Measurements from ENCODE around the gene CARNS1.
A peak's percentile ranks its signal among the peaks of the same experiment; 100 is the strongest.

CARNS1 gene

GRCh38 chr11:67375320-67376055, 40.0 kb upstream of the CARNS1 start:
- DNase-seq (ENCODE audit: low read depth) = no peak

DNA sequence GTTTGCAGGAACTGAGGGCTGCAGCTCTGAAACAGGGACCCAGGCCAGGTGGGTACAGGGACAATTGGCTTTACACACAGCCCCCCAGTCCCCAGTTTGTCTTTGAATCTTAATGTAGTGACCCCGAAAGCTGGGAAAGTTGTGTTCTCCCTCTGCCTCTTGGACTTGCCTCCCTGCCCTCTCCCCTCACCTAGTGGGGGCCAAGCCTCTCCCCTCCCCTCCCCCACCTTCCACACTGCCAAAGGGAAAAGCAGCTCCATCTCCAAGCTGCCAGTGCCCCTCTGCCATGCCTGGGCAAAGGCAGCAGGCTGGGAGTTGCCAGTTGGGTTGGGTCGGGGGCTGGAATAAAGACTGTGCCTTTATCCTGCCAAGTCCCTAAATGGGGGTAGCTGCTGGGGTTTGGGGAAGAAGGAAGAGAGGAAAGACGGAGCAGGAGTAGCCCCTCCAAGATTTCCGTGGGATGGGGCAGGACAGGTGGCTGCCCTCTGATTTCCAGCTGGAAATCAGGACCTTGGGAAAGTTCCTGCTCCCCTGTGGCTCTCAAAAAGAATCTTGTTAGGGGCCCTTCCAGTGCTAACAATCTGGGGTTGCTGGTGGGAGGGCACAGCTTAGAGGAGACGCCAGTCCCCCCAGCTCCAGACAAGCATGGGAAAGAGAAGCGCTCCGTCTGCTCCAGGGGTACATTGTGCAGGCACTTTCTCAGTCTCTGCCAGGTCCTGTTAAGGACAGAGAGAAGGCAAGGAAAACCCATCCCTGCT, 39.2 kb upstream of the CARNS1 start:
- no peak for DNase-seq (ENCODE audit: low read depth)

- no peak for DNase-seq (ENCODE audit: low read depth)
Measured at GRCh38 chr11:67376873-67377808, 38.3 kb upstream of the CARNS1 start.

GRCh38 chr11:67378544-67378943, 36.9 kb upstream of the CARNS1 start:
- no peak for DNase-seq (ENCODE audit: low read depth)

DNA sequence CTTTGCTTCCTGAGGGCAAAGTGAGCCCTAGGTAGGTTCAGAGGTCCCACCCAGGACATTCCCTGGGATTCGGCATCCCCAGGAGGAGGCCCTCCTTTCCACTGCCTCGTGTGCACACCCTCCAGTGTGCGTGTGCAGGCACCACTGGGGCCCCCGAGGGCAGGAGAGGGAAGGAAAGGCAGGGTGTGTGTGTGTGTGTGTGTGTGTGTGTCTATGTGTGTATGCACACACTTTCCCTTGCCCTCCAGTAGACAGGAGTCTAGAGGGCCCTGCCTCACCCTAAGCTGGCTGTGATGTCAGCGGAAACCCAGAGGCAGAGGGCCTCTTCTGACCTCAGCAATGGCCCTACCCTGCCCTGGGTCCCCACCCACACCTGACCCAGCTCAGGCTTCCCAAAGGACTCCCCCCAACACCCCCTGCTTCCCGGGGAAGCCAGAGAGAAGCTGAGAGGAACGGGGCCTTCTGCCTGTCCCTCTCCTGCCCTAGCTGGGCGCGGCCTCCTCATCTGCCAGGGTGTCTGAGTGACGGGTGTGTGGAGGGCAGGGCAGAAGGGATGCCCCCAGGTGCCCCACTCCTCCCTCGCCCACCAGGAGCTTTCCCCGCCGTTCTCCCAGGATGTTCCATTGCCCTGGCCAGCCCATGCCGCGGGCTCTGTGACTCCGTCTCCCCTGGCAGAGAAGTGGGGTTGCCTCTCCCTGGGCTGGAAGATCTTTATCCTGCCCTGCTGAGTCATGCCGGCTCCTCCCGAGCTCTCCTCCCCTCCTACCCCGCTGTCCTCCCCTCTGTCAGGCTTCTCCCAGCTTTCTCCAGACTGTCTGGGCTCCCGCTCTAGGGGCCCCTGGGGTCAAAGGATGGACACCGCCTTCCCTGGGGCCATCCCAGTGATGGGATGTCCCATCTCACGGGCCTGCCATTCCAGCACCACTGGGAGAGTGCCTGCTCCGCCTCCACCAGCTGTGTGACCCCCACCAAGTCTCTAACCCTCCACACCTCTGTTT, 36.1 kb upstream of the CARNS1 start:
- DNase-seq (ENCODE audit: low read depth) = no peak

DNA sequence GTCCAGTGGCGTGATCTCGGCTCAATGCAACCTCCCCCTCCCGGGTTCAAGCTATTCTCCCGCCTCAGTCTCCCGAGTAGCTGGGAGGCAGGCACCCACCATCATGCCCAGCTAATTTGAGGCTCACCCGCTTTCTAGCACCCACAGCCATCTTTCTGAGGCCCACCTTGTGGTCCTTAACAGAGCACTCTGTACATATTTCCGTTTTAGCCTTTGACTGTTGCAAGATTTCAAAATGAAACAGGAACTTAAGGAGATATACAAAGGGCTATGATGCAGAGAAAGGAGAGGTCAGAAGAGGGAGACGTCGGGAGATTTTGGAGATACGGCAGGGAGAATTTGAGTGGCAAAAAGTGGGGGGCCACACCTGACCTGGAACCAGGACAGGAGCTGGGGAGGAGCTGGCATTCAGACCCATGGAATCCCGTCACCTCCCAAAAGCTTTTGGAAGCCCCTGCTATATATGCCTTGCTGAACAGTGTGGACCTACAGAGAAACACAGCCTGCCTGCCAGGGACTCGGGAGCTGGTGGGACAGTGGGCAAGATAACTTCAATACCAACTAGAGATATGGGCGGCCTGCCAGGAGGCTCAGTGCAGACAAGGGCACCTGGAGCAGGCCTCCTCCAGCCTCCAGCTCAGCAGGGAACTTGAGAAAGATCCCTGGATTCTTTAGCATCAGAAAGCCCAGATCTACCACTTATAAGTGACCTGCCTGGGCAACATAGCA, 34.1 kb upstream of the CARNS1 start:
- DNase-seq (ENCODE audit: low read depth) = no peak

GRCh38 chr11:67382276-67383136, 33.0 kb upstream of the CARNS1 start:
- no peak for DNase-seq (ENCODE audit: low read depth)

- DNase-seq (ENCODE audit: low read depth) = no peak
Measured at GRCh38 chr11:67384851-67385366, 30.6 kb upstream of the CARNS1 start.

- DNase-seq (ENCODE audit: low read depth) = no peak
Measured at GRCh38 chr11:67387069-67387468, 28.4 kb upstream of the CARNS1 start.

DNA sequence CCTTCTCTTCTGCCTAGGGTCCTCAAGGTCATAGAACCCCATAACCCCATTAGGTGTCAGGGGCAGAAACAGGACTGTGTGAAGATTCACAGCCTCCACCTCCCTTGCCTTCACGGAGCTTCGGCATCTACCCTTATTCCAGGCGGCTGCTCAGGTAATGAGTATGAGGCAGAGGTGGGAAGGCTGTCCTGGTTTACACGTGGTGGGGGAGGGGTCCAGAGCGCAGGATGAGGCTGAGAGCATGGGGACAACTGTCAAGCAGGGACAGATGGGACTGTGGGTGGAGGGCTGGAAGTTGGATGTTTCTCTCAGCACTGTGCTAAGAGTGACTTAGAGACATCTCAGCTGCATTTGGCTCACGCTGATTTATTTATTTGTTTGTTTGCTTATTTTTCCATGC, 28.0 kb upstream of the CARNS1 start:
- no peak for DNase-seq (ENCODE audit: low read depth)

- no peak for DNase-seq (ENCODE audit: low read depth)
Measured at GRCh38 chr11:67389477-67389876, 26.0 kb upstream of the CARNS1 start.

- DNase-seq (ENCODE audit: low read depth) = no peak
Measured at GRCh38 chr11:67390947-67391303, 24.6 kb upstream of the CARNS1 start.

- peak; percentile 61 for DNase-seq (ENCODE audit: low read depth)
Measured at GRCh38 chr11:67391304-67392182, 23.9 kb upstream of the CARNS1 start, which contains the start of gene RAD9A. Gene RAD9A (plus strand): TSS chr11:67391986. CDS start chr11:67392045, 59 bp downstream.

DNA sequence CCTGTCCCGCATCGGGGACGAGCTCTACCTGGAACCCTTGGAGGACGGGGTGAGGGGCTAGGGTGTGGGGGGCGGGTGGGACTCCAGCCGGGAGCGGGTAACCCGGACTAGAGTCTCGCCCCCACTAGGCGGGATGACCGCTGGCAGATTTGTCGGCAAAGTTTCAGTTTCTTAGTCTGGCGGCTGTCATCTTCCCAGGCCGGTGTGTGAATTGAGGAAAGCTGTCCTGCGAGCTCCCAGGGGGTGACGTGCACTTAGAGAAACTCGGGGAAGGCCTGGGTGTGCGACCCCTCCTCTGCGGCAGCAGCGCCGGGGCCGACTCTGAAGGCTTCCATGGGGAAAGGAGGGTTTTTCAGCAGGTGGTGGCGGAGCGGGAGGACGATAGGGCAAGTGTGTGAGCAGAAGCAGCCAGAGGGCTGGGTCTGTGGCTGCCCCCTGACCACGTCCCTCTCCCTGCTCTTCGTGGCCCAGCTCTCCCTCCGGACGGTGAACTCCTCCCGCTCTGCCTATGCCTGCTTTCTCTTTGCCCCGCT, 23.2 kb upstream of the CARNS1 start:
- no peak for DNase-seq (ENCODE audit: low read depth)

GRCh38 chr11:67393437-67393836, 22.0 kb upstream of the CARNS1 start:
- no peak for DNase-seq (ENCODE audit: low read depth)

GRCh38 chr11:67393990-67394389, 21.5 kb upstream of the CARNS1 start:
- no peak for DNase-seq (ENCODE audit: low read depth)

GRCh38 chr11:67395555-67396258, 19.8 kb upstream of the CARNS1 start:
- no peak for DNase-seq (ENCODE audit: low read depth)

DNA sequence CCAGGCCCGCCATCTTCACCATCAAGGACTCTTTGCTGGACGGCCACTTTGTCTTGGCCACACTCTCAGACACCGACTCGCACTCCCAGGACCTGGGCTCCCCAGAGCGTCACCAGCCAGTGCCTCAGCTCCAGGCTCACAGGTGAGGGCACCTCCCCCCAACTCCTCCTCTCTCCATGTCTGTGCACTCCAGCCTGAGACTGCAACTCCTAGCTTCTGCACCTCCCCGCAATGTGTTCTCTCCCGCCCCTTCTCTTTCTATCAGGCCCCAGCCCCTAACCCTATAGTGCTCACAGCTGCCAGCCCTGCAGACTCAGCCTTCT, 19.3 kb upstream of the CARNS1 start:
- DNase-seq (ENCODE audit: low read depth) = no peak
